Stomach (tissue), 4 donors: ENCODE results near the gene MCTP1.

Experiments used
- CTCF ChIP-seq, 7 experiments: fragments of 450-650 bp in 4 of 7; fragments of 200-600 bp in 3 of 7; sonication (generic) in 3 of 7; IDR thresholded peaks; one replicate each; pipeline ENCODE4 v1.5.1; 2016 to 2019; ENCODE audit warnings: antibody characterized with exemption in 7 of 7, control low read depth in 2 of 7, mild to moderate bottlenecking in 1 of 7
- POLR2AphosphoS5 ChIP-seq, 3 donors: sonication (generic); formaldehyde crosslinking; IDR thresholded peaks; one replicate each; pipeline ENCODE4 v1.6.1; 2016; ENCODE audit warnings: antibody characterized with exemption in 3 of 3

GRCh38 chr5:94759961-94760360 is 524.9 kb downstream of the MCTP1 start:
- TF ChIP-seq CTCF (IDR thresholded peaks at IDR 0.05) (no peak), POLR2AphosphoS5 (IDR thresholded peaks at IDR 0.05) (no peak)
